Renal pelvis (tissue), 4 donors: ENCODE results near the gene UMAD1. TPM values are rescaled to one million over a fixed set of nuclear protein-coding genes. Genes with fewer than 3 reads are reported as not detected.

Experiments used
- DNase-seq: peaks from one replicate; pipeline ENCODE4 v3.0.0-alpha.2; 2013
- polyA plus RNA-seq, 3 donors: library from polyadenylated mRNA; unstranded; fragments of 120-200 nt; gene quantifications; one replicate each; pipeline ENCODE4 v1.2.1, GENCODE V29; 2013; ENCODE audit not compliant: insufficient read length in 3 of 3

The UMAD1 gene
- polyA plus RNA-seq, 3 donors: 15.9 to 21.5 (median 19.7) TPM

GRCh38 chr7:7921830-7922229 is 281.3 kb downstream of the UMAD1 start:
- no peak for DNase-seq

DNA sequence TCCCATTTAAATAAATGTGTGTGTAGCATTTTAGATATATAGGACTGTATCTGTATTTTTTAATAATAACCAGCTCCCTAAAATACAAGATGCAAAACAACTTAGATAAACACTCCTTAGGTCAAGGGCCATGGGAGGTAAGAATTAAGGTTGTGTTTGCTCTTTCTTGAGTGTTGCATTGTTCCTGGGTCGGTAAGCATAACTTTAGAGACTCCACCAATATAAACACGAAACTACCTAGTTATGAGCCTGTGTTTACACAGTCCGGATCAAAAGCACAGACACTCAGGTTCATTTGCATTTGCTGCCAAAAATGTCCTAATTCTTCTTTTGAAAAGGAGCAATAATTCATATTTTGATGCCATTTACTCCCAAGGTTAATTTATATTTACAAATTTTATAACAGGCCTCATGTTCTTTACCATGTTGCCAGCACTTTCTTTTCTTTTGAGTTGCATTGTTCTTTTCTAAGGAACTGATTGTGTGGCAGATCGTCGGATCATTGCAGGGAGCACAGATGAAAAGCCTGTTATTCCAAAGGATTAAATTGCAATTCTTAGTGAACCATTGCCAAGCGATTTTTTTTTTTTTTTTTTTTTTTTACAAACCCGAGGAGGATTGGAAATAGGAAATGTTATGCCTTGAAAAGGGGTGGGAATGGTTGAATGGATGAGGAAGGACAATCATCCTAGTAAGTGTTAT is 282.3 kb downstream of the UMAD1 start:
- DNase-seq: no peak

- no peak for DNase-seq
Observed at GRCh38 chr7:7923818-7924217, 283.3 kb downstream of the UMAD1 start.

GRCh38 chr7:7924303-7924702 is 283.8 kb downstream of the UMAD1 start:
- DNase-seq: no peak

Other genes starting within 250 kb of the UMAD1 start
- 10 to 100 TPM in 1 of 3 donors, 1 to 10 TPM in 2; 8.1 to 10.4 (median 9.5) TPM for gene COL28A1, start 104.9 kb upstream of the UMAD1 start, polyA plus RNA-seq
- 10 to 100 TPM; 42.0 to 45.2 (median 44.9) TPM for gene MIOS, start 73.9 kb upstream of the UMAD1 start, polyA plus RNA-seq
- gene RPA3, start 77.9 kb downstream of the UMAD1 start, polyA plus RNA-seq: 10 to 100 TPM; 54.3 to 70.0 (median 62.9) TPM